Activated CD8-positive, alpha-beta memory T cell treated with anti-CD3 and anti-CD28 coated beads, Interleukin-2, amount 50 U/mL, for 48 hours (primary cell): ENCODE data around the gene TRRAP.

Source experiments
- DNase-seq: peaks from one replicate; pipeline ENCODE4 v3.0.0-alpha.2; 2020

TRRAP gene

DNA sequence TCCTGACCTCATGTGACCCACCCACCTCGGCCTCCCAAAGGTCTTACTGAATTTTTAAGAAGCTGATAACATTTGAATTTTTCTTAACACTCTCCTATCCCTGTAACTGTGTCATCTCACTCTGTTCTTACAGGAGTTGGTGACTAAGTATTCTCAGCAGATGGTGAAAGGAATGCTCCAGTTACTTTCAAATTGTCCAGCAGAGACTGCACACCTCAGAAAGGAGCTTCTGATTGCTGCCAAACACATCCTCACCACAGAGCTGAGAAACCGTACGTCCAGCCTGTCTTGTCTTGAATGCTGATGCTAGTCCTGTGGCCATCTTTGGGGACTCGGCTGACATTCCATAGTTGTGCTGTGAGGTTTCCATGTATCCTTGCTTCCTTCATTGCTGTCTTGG lies 24.9 kb downstream of the TRRAP start:
- no peak for DNase-seq

DNA sequence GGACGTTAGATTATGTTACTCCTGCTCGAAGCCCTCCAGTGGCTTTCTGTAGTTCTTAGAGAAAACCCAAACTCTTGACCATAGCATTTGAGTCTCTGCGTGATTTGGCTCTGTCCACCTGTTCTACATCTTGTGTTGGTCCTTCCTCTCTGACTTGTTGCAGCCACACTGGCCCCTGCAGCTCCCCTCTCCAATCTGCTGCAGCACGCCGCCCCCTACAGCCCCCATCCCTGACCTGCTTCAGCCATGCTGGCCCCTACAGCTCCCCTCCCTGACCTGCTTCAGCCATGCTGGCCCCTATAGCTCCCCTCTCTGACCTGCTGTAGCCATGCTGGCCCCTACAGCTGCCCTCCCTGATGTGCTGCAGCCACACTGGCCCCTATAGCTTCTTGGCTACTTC lies 29.2 kb downstream of the TRRAP start:
- DNase-seq, result peak; percentile 28

DNA sequence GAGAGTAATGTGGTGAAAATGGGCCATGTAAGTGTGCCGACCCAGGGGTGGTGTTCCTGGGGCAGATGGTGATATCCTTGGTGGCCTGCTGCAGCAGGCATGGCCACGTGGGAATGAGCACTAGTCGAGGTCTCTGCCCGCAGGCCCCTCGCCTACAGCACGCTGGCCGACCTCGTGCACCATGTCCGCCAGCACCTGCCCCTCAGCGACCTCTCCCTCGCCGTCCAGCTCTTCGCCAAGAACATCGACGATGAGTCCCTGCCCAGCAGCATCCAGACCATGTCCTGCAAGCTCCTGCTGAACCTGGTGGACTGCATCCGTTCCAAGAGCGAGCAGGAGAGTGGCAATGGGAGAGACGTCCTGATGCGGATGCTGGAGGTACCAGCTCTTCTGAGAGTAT lies 30.3 kb downstream of the TRRAP start:
- DNase-seq, result peak; percentile 39

DNA sequence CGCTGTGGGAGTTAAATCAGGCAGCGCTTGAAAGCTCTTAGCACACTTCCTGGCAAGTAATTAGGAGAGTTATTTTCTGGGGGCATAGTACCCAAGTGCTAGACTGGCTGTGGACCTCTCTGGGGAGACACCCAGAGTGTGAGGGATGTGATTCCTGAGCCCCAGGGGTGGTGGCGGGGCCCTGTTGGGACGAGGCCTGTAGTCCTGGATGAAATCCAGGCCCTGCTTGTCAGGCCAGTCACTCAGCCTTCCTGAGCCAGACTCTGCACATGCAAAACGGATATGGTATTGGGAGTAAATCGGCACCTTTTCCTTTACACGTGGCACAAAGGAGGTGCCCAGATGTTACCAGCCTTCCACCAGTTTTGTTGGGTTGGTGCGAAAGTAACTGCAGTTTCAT lies 31.2 kb downstream of the TRRAP start:
- peak; percentile 26 for DNase-seq

- DNase-seq, result no peak
Observed at GRCh38 chr7:98910427-98910826, 32.1 kb downstream of the TRRAP start.

- no peak for DNase-seq
Observed at GRCh38 chr7:98911916-98912315, 33.6 kb downstream of the TRRAP start.

DNA sequence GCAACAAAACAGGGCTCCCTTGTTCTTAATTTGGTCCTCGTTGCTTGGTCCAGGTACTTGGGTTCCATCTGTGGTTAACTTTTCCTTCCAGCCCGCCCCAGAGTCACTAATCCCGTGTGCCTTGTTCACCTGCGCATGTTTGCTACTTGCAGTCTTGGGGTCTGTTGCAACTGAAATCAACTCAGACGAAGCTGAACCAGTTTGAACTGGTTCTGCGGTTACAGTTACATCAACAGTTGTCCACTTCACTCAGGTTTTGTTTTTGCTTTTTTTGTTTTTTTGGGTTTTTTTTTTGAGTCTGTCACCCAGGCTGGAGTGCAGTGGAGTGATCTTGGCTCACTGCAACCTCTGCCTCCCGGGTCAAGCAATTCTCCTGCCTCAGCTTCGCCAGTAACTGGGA lies 34.7 kb downstream of the TRRAP start:
- no peak for DNase-seq

DNA sequence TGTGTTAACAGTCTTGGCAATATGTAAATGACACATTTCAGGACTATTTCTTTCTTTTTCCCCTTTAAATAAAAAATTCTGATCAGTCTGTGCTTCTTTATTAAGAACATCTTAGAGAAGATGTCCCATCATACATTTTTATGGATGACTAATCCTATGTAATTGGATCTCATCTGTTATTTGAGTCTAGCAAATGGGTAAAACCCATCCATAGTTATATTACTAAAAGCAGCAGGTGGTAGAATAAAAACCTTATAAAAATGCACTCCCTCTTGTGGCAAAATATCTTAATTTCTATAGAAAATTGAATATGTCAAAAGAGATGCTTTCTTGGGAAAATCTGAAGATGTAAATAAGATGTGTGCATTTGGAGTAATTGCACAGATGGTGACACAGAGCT lies 35.3 kb downstream of the TRRAP start:
- no peak for DNase-seq

GRCh38 chr7:98917331-98917730 lies 39.0 kb downstream of the TRRAP start:
- no peak for DNase-seq

- DNase-seq, result no peak
Observed at GRCh38 chr7:98921608-98922372, 43.5 kb downstream of the TRRAP start.

DNA sequence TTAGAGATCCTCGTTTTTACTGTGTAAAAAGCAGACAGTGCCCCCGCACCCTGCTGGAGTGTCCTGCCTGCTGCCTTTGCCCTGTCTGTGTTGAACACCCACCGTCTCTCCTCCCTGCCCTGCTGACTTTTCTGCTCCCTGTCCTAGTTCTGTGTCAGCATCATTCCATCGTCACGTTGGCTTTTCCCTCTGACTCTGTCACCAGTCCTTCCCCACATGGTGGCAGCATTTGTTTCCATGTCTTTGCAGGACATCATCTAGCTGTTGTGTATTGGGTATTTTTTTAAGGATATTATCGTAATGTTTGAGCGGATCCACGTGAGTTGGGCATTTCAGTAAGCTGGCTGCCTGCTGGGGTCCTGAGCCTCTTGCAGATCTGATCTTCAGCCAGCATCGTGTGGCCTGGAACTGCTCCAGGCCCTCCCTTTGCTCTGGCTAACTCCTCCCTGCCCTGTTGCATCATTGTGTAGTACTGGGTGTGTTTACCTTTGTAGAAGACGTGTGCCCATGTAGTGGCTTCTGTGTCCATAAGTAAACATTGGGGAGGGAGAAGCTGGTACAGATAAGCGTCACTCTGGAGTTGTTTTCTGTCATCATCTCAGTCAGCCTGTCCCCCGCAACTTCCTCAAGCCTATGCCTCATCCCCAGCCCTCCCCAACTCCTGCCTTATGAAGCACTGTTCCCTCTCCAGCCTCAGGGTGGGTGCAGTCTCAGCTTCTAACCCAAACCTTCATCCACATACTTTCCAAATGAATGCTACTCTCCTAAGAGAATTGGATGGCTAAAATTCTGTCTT lies 44.3 kb downstream of the TRRAP start:
- no peak for DNase-seq

GRCh38 chr7:98923512-98923911 lies 45.2 kb downstream of the TRRAP start:
- DNase-seq, result no peak

DNA sequence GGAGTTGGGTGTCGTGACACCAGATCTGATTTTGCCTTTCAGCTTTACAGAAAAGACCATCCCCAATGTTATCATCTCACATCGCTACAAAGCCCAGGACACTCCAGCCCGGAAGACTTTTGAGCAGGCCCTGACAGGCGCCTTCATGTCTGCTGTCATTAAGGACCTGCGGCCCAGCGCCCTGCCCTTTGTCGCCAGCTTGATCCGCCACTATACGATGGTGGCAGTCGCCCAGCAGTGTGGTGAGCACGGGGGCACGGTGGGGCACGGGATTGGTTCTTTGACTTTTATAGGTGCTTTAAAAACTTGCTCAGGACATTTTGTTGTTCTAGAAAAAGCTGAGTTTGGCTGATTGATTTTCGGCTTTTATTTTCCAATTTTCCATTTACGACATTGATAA lies 48.8 kb downstream of the TRRAP start:
- no peak for DNase-seq

DNA sequence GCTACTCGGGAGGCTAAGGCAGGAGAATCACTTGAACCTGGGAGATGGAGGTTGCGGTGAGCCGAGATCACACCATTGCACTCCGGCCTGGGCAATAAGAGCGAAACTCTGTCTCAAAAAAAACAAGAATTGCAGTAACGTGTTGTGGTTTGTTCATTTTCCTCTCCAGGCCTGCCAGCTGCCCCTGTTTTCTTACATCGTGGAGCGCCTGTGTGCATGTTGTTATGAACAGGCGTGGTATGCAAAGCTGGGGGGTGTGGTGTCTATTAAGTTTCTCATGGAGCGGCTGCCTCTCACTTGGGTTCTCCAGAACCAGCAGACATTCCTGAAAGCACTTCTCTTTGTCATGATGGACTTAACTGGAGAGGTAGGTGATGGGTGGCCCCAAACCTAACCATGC lies 52.1 kb downstream of the TRRAP start:
- DNase-seq, result no peak

GRCh38 chr7:98930921-98931320 lies 52.6 kb downstream of the TRRAP start:
- DNase-seq, result no peak

GRCh38 chr7:98933321-98933720 lies 55.0 kb downstream of the TRRAP start:
- DNase-seq, result no peak

DNA sequence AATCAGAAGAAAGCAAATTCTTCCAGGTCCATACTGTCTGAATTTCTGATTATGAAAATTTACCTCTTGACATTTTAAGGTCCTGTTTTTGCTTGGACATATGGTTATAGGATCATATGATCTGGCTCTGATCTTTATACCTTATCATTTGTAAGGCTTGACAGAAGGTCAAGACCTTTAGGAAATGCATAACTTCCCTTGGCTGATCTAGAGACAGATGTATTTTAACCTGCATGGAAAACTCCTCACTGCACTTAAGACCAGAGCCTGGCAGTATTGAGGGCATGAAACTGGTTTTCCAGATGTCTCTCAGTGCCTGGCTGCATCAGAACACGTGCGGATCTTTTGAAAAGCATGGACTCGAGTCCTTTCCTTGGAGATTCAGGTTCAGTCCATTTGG lies 55.9 kb downstream of the TRRAP start:
- no peak for DNase-seq

- DNase-seq, result no peak
Observed at GRCh38 chr7:98935811-98936210, 57.5 kb downstream of the TRRAP start.

GRCh38 chr7:98943336-98943735 lies 65.0 kb downstream of the TRRAP start:
- no peak for DNase-seq

GRCh38 chr7:98944386-98944785 lies 66.1 kb downstream of the TRRAP start:
- no peak for DNase-seq

- no peak for DNase-seq
Observed at GRCh38 chr7:98945852-98946251, 67.5 kb downstream of the TRRAP start.

DNA sequence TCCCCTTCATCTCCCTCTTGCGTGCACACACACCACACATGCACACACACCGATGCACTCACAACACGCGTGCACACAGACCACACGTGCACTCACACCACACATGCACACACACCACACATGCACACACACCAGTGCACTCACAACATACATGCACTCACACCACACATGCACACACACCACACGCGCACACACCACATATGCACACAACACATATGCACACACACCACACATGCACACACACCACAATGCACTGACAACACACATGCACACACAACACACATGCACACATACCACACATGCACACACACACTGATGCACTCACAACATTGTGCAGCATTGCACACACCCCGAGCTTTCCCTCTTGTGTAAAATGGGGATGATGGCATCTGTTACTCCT lies 68.1 kb downstream of the TRRAP start:
- DNase-seq, result no peak

DNA sequence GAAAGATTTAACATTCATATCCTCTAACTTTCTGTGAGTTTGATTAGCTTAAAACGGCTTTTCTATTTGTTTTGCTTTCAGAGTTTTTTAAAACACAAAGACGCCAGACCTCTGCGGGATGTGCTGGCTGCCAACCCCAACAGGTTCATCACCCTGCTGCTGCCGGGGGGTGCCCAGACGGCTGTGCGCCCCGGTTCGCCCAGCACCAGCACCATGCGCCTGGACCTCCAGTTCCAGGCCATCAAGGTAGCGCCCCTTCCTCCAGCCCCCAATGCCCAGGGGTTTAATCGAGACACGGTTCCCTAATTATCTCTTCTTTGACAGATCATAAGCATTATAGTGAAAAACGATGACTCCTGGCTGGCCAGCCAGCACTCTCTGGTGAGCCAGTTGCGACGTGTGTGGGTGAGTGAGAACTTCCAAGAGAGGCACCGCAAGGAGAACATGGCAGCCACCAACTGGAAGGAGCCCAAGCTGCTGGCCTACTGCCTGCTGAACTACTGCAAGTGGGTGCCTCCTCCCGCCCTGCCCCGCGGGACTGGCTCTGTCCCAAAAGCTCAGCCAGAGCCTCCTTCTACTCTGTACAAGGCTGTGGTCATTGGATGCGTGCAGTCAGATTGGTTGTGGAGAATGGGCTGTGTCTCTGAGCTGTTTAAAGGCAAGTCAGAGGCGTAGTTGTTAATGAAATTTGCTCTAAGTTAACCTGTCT lies 71.2 kb downstream of the TRRAP start:
- DNase-seq, result no peak

DNA sequence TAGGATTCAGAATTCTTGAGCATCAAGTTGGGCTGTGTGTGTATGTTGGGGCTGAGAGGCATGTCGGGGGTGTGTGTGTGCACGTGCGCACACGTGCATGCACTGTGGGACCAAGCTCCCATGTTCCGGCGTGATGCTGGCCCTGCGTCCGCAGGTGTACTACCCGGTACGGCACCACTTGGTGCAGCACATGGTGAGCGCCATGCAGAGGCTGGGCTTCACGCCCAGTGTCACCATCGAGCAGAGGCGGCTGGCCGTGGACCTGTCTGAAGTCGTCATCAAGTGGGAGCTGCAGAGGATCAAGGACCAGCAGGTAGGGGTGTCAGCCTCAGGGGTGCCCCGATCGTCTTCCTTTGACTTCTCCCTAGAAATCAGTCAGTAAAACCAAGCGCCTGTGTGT lies 77.7 kb downstream of the TRRAP start:
- no peak for DNase-seq
